Large intestine (tissue), 3 donors: Measurements from ENCODE around the gene TUBB3. TPM values are rescaled to one million over a fixed set of nuclear protein-coding genes. Genes with fewer than 3 reads are reported as not detected.

Source experiments
- DNase-seq, 2 donors: peaks; one replicate each; pipeline versions ENCODE4 v3.0.0 to v3.0.0-alpha.2; 2013
- H3K27ac ChIP-seq: one replicate; pipeline ENCODE4 v1.5.1; 2013; ENCODE audit warnings: low read length
- H3K27me3 ChIP-seq: 2 replicates; pipeline ENCODE4 v1.6.1; 2013; ENCODE audit warnings: low read length; ENCODE audit not compliant: control insufficient read depth, insufficient read depth
- H3K36me3 ChIP-seq: 2 replicates; pipeline ENCODE4 v1.6.1; 2013; ENCODE audit warnings: low read length; ENCODE audit not compliant: control insufficient read depth, insufficient read depth
- H3K4me1 ChIP-seq: one replicate; pipeline ENCODE4 v1.6.1; 2013; ENCODE audit warnings: low read length; ENCODE audit not compliant: control insufficient read depth, insufficient read depth
- H3K4me3 ChIP-seq: one replicate; pipeline ENCODE4 v1.5.1; 2013; ENCODE audit warnings: low read length
- H3K9me3 ChIP-seq: one replicate; pipeline ENCODE4 v1.6.1; 2013; ENCODE audit warnings: mild to moderate bottlenecking, low read depth, low read length, moderate library complexity; ENCODE audit not compliant: control insufficient read depth
- WGBS: methylation state at CpG from one replicate; pipeline ENCODE4 v1.1.5; 2013; ENCODE audit warnings: low lambda C conversion rate; ENCODE audit not compliant: insufficient coverage; 5-methylcytosine and 5-hydroxymethylcytosine counted together
- polyA plus RNA-seq: library from polyadenylated mRNA; unstranded; fragments of 120-200 nt; gene quantifications from one replicate; pipeline ENCODE4 v1.2.1, GENCODE V29; 2013

Gene TUBB3
- polyA plus RNA-seq, 1 donor: 60.9 TPM

DNA sequence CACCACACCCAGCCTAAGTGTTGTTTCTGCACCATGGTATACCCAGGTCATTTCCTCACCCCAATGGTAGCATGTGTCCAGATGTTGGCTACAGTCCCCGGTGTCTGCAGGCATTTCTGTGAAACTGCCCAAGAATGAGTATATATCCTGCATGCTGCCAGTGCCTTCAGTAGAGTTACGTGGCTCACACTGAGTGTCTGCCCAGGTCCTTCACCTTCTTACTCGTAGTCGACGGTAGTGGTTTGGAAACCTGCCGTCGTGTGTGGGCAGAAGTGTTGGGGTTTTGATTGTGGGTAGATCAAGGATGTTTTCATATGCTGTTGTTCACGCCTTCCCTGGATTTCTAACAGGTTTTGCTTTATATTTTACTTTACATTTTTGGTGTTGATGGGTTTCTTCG is 32.9 kb upstream of the TUBB3 start:
- no peak overlapping the region for H3K27ac ChIP-seq
- no peaks in the 10 kb centered on the region for H3K27me3 ChIP-seq
- H3K9me3 ChIP-seq: no peaks in the 10 kb centered on the region
- peaks cover 78% of the 10 kb centered on the region for H3K36me3 ChIP-seq
- H3K4me3 ChIP-seq: no peak overlapping the region
- H3K4me1 ChIP-seq: no peaks in the 10 kb centered on the region
- whole genome bisulfite sequencing: no CpG with 5 or more reads among the region's 9 CpGs
- no peak for DNase-seq

GRCh38 chr16:89890886-89891657 is 32.1 kb upstream of the TUBB3 start:
- no CpG with 5 or more reads among the region's 16 CpGs for WGBS
- Histone ChIP-seq H3K4me1 (no peaks in the 10 kb centered on the region), H3K27me3 (no peaks in the 10 kb centered on the region), H3K9me3 (no peaks in the 10 kb centered on the region), H3K27ac (no peak overlapping the region), H3K4me3 (no peak overlapping the region), H3K36me3 (peaks cover 80% of the 10 kb centered on the region)
- DNase-seq: no peak

DNA sequence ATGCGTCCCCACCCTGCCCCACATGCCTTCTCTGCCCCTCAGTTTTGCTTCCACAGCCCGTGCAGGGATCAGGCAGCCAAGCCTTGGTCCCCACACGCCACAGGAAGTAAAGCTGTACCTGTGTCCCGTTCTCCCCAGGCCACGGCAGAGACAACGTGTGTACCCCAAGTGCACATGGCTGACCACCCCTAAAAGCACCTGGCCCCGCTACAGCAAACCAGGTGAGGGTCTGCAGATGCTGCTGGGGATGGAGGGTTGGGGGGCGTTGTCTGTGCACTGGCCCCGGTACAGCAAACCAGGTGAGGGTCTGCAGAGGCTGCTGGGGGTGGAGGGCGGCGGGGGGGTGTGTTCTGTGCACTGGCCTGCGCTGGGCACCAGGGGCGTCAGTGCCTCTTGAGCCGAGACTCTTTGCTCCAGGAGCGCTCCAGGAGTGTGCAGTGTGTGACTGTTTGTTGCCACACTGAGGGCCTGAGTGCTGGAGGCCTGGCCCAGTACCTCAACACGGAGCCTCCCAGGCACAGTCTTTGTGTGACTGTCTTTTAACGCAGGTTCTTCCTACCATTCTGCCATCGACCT is 31.0 kb upstream of the TUBB3 start:
- no CpG with 5 or more reads among the region's 18 CpGs for WGBS
- no peak for DNase-seq
- no peaks in the 10 kb centered on the region for H3K4me1 ChIP-seq
- no peaks in the 10 kb centered on the region for H3K27me3 ChIP-seq
- peaks cover 82% of the 10 kb centered on the region for H3K36me3 ChIP-seq
- H3K9me3 ChIP-seq: no peaks in the 10 kb centered on the region
- H3K27ac ChIP-seq: no peak overlapping the region
- H3K4me3 ChIP-seq: no peak overlapping the region

DNA sequence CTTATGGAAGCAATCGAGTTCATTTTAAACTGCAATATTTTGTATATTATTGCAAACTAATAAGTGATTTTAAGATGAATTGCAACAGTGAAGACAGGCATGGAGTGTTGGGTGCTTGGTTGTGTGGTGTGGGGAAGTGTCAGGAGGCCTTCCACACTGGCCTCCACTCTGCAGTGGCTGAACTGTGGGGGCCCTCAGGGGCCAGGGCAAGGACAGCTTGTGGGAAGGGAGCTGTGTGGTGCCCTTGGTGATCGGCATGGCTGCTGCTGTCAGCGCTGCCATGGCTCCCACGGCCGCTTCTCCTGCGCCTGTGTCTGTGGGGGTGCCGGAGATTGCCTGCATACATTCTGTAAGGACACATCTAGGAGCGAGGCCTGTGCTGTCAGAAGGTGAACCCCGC is 30.5 kb upstream of the TUBB3 start:
- H3K27me3 ChIP-seq: no peaks in the 10 kb centered on the region
- DNase-seq: no peak
- WGBS: no CpG with 5 or more reads among the region's 9 CpGs
- no peaks in the 10 kb centered on the region for H3K4me1 ChIP-seq
- no peak overlapping the region for H3K27ac ChIP-seq
- no peak overlapping the region for H3K4me3 ChIP-seq
- H3K36me3 ChIP-seq: peaks cover 82% of the 10 kb centered on the region
- H3K9me3 ChIP-seq: no peaks in the 10 kb centered on the region

- no peak overlapping the region for H3K27ac ChIP-seq
- H3K4me1 ChIP-seq: no peaks in the 10 kb centered on the region
- H3K9me3 ChIP-seq: no peaks in the 10 kb centered on the region
- WGBS: no CpG with 5 or more reads among the region's 45 CpGs
- DNase-seq: no peak
- no peak overlapping the region for H3K4me3 ChIP-seq
- no peaks in the 10 kb centered on the region for H3K27me3 ChIP-seq
- peaks cover 87% of the 10 kb centered on the region for H3K36me3 ChIP-seq
These were observed 29.2 kb upstream of the TUBB3 start for GRCh38 chr16:89893642-89894548.

- Histone ChIP-seq H3K36me3 (peaks cover 87% of the 10 kb centered on the region), H3K27ac (no peak overlapping the region), H3K9me3 (no peaks in the 10 kb centered on the region), H3K27me3 (no peaks in the 10 kb centered on the region), H3K4me3 (no peak overlapping the region), H3K4me1 (no peaks in the 10 kb centered on the region)
- DNase-seq: no peak
- 100% methylated on average over 1 of the region's 26 CpGs for WGBS
These were observed 27.5 kb upstream of the TUBB3 start for GRCh38 chr16:89895482-89896250.

DNA sequence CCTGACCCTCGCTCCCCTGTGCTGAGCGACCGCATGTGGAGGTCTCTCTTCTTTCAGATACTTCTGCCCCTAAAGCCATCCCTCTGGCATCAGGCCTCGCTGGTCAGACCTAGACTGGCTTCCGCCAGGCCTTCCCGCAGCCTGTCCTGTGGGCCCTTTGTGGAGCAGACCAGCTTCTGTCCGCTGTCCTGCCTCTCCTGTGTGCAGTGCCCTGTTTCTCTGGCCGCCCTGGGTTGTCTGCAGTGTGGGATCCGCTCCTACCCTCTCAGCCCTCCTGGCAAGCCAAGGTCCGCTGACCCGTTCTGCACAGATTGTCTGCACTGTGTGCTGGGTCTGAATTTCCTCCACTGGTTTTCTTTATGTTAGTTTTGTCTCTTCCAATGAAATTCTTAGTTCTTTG is 25.9 kb upstream of the TUBB3 start:
- no peaks in the 10 kb centered on the region for H3K9me3 ChIP-seq
- no peaks in the 10 kb centered on the region for H3K27me3 ChIP-seq
- H3K4me3 ChIP-seq: no peak overlapping the region
- no peak for DNase-seq
- 100% methylated on average over 2 of the region's 11 CpGs for WGBS
- H3K4me1 ChIP-seq: no peaks in the 10 kb centered on the region
- H3K36me3 ChIP-seq: peaks cover 79% of the 10 kb centered on the region
- no peak overlapping the region for H3K27ac ChIP-seq

GRCh38 chr16:89898201-89898967 is 24.8 kb upstream of the TUBB3 start:
- Histone ChIP-seq H3K27me3 (no peaks in the 10 kb centered on the region), H3K4me1 (no peaks in the 10 kb centered on the region), H3K9me3 (no peaks in the 10 kb centered on the region), H3K4me3 (no peak overlapping the region), H3K27ac (no peak overlapping the region), H3K36me3 (peaks cover 74% of the 10 kb centered on the region)
- WGBS: no CpG with 5 or more reads among the region's 36 CpGs
- no peak for DNase-seq

- H3K27me3 ChIP-seq: no peaks in the 10 kb centered on the region
- H3K9me3 ChIP-seq: no peaks in the 10 kb centered on the region
- no peak overlapping the region for H3K27ac ChIP-seq
- no CpG with 5 or more reads among the region's 20 CpGs for WGBS
- H3K36me3 ChIP-seq: peaks cover 75% of the 10 kb centered on the region
- no peaks in the 10 kb centered on the region for H3K4me1 ChIP-seq
- no peak overlapping the region for H3K4me3 ChIP-seq
- DNase-seq: no peak
These were observed 23.2 kb upstream of the TUBB3 start for GRCh38 chr16:89899879-89900481.
